HepG2 (cell line): Measurements from ENCODE around the gene SLC25A15. TPM values are rescaled to one million over a fixed set of nuclear protein-coding genes. Genes with fewer than 3 reads are reported as not detected.

Experiments used
- ATAC-seq: fragments of 200-7000 bp; cut with Tn5 transposase; 3 replicates; pipeline ENCODE4 v1.9.1; 2020; ENCODE audit warnings: mild to moderate bottlenecking, moderate library complexity
- BruUV-seq: library from RNA; stranded (reverse); fragments of 400-500 nt; replicated peaks from 2 replicates; lab custom pipeline; 2021; lab: Mats Ljungman, UMichigan
- CTCF ChIA-PET: fragments of 300-600 bp; formaldehyde crosslinking; extraction: SDS; loops from one replicate; lab custom pipeline; 2021; ENCODE audit warnings: low total read pairs, inconsistent platforms, low intra/inter-chr PET ratio; lab: Yijun Ruan, JAX
- POLR2A ChIA-PET: fragments of 350-600 bp; sonication (Branson Sonifier 250); formaldehyde crosslinking; loops from one replicate; lab custom pipeline; 2020; ENCODE audit warnings: antibody characterized with exemption, inconsistent platforms; lab: Yijun Ruan, JAX
- DNase-seq: peaks from one replicate; pipeline ENCODE4 v3.0.0-alpha.2; 2015; ENCODE audit warnings: low spot score
- FAIRE-seq: peaks from 3 replicates; lab custom pipeline; 2011; peaks lifted over from hg19 to GRCh38; lab: Jason Lieb, UNC
- H2AFZ ChIP-seq: one replicate; pipeline ENCODE4 v1.6.1; 2011; ENCODE audit warnings: low read length, inconsistent platforms
- H3K27ac ChIP-seq: fragments of 300-600 bp; 3 replicates; pipeline ENCODE4 v1.8.0; 2011; ENCODE audit warnings: mixed run types, mild to moderate bottlenecking, mixed read lengths, low read length, inconsistent platforms; ENCODE audit not compliant: insufficient read depth; ENCODE audit errors: extremely low read length
- H3K27me3 ChIP-seq, 2 experiments: fragments of 200-600 bp in 1 of 2; 2 replicates in 1 of 2; 3 replicates in 1 of 2; pipeline versions ENCODE4 v1.6.0 to v1.8.0; 2011; ENCODE audit warnings: low read length in 2 of 2, mild to moderate bottlenecking in 2 of 2, moderate library complexity in 2 of 2, inconsistent platforms in 1 of 2; ENCODE audit not compliant: insufficient read depth in 2 of 2, control insufficient read depth in 1 of 2
- H3K36me3 ChIP-seq, 2 experiments: fragments of 200-600 bp in 1 of 2; replicated peaks in 1 of 2; 2 replicates in 1 of 2; 3 replicates in 1 of 2; pipeline versions ENCODE4 v1.5.1 to v1.8.0; 2011; ENCODE audit warnings: low read length in 2 of 2, inconsistent platforms in 1 of 2; ENCODE audit not compliant: insufficient read depth in 2 of 2, control insufficient read depth in 1 of 2
- H3K4me1 ChIP-seq: 2 replicates; pipeline ENCODE4 v1.5.1; 2012; ENCODE audit warnings: low read length, inconsistent platforms; ENCODE audit not compliant: insufficient read depth
- H3K4me2 ChIP-seq: 2 replicates; pipeline ENCODE4 v1.6.0; 2011; ENCODE audit warnings: low read depth, low read length, inconsistent platforms
- H3K4me3 ChIP-seq, 3 experiments: fragments of 200-600 bp in 1 of 3; sonication (generic), shearing (Covaris generic) in 1 of 3; replicated peaks in 1 of 3; 2 replicates each; pipeline ENCODE4 v1.5.1; 2011 to 2016; ENCODE audit warnings: low read length in 3 of 3, inconsistent platforms in 2 of 3, low read depth in 2 of 3, mild to moderate bottlenecking in 2 of 3, control low read depth in 1 of 3, mixed read lengths in 1 of 3; ENCODE audit not compliant: insufficient read depth in 1 of 3
- H3K79me2 ChIP-seq: one replicate; pipeline ENCODE4 v1.6.1; 2011; ENCODE audit warnings: low read length, inconsistent platforms; ENCODE audit not compliant: insufficient read depth
- H3K9ac ChIP-seq: 2 replicates; pipeline ENCODE4 v1.6.0; 2011; ENCODE audit warnings: mild to moderate bottlenecking, low read depth, low read length, inconsistent platforms; ENCODE audit not compliant: insufficient read depth
- H3K9me3 ChIP-seq: 2 replicates; pipeline ENCODE4 v1.5.1; 2012; ENCODE audit warnings: mild to moderate bottlenecking, low read length
- H4K20me1 ChIP-seq: 2 replicates; pipeline ENCODE4 v1.6.0; 2011; ENCODE audit warnings: inconsistent platforms, mild to moderate bottlenecking, low read length, moderate library complexity; ENCODE audit not compliant: insufficient read depth
- ATF7 ChIP-seq, 2 experiments: fragments of 450-650 bp in 1 of 2; sonication (generic) in 1 of 2; formaldehyde crosslinking in 1 of 2; IDR thresholded peaks; 2 replicates each; pipeline versions ENCODE4 v1.4.0 to v1.6.1; 2016 to 2020; ENCODE audit warnings: antibody characterized with exemption in 1 of 2, mild to moderate bottlenecking in 1 of 2, missing genetic modification reagents in 1 of 2
- CREB1 ChIP-seq, 2 experiments: fragments of 450-650 bp in 1 of 2; IDR thresholded peaks; 2 replicates each; pipeline ENCODE4 v1.6.1; 2016 to 2017; ENCODE audit warnings: control low read depth in 1 of 2, mild to moderate bottlenecking in 1 of 2, missing compliant biosample characterization in 1 of 2, missing genetic modification characterization in 1 of 2
- HIC2 ChIP-seq: sonication (generic); formaldehyde crosslinking; IDR thresholded peaks from 2 replicates; pipeline ENCODE4 v1.9.0; 2022; ENCODE audit warnings: low read depth, missing genetic modification reagents
- HOXA3 ChIP-seq: sonication (generic); formaldehyde crosslinking; IDR thresholded peaks from 2 replicates; pipeline ENCODE4 v1.5.0; 2020; ENCODE audit warnings: missing genetic modification reagents
- PLSCR1 ChIP-seq: sonication (generic); formaldehyde crosslinking; IDR thresholded peaks from 2 replicates; pipeline ENCODE4 v1.5.0; 2020; ENCODE audit warnings: missing genetic modification reagents, mild to moderate bottlenecking, borderline replicate concordance
- WGBS: methylation state at CpG from one replicate; pipeline ENCODE4 v1.1.6; 2017; ENCODE audit warnings: low lambda C conversion rate; 5-methylcytosine and 5-hydroxymethylcytosine counted together
- in situ Hi-C: cut with HindIII; loops from 2 replicates; pipeline ENCODE4 v1.10.0; 2017; ENCODE audit warnings: low pct_unique_long_range_greater_than_20kb; ENCODE audit not compliant: extremely low pct_ligation_motif_present
- intact Hi-C: fragments of 100-400 bp; cut with micrococcal nuclease; formaldehyde crosslinking; loops from one replicate; pipeline ENCODE4 v1.10.0; 2022; ENCODE audit not compliant: unreplicated experiment
- polyA plus RNA-seq, 8 experiments: library from polyadenylated mRNA; depleted of rRNA in 3 of 8; stranded (reverse) in 7 of 8; unstranded in 1 of 8; fragments of >200 nt; fragmentation: Illumina TruSeq in 4 of 8; extraction: Trizol in 4 of 8; gene quantifications; 2 replicates each; pipeline versions ENCODE4 v1.2.1 to v1.2.3, GENCODE V29; 2011 to 2016; ENCODE audit warnings: low read depth in 4 of 8, missing spikeins in 1 of 8, mixed read lengths in 1 of 8; ENCODE audit not compliant: insufficient read depth in 1 of 8
- total RNA-seq, 5 experiments: library from RNA; depleted of rRNA; stranded (reverse); fragments of >200 nt; fragmentation: Illumina TruSeq; extraction: Trizol; gene quantifications; 2 replicates each; pipeline ENCODE4 v1.2.3, GENCODE V29; 2016; ENCODE audit warnings: low read depth in 1 of 5

SLC25A15 gene
- total and polyA plus RNA-seq, 2 of the 13 experiments (the other 11 are each of a cell fraction or from before 2014, with no cell fraction given), result 17.3 to 39.1 TPM

DNA sequence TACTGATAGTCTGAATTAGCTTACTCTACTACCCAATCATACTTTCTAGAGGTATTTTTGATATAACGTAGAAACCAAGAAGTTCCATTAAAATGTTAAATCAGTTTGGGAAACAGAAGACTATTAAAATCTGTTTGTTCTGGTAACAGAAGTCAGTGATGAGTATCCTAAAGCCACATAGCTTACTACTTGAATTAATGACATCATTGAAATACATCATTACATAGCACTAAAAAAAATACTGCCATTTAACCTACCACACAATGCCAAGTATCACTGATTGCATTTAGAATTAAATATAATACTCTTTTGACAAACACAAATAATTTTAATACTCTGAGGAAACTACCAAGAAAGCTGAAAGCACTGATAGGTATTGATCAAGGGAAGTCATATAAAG, 23.8 kb upstream of the SLC25A15 start:
- no TSS peak for BruUV-seq
- Histone ChIP-seq H3K27me3 (no peaks in the 10 kb centered on the region; a peak in 1 of 5 replicates), H3K4me3 (no peak overlapping the region), H3K36me3 (peaks cover 3 to 28% of the 10 kb centered on the region in 2 experiments; a peak in 4 of 5 replicates), H4K20me1 (no peaks in the 10 kb centered on the region), H3K4me1 (peaks cover 9% of the 10 kb centered on the region), H3K27ac (no peak overlapping the region), H3K79me2 (peaks cover 16% of the 10 kb centered on the region), H3K4me2 (no peak overlapping the region), H3K9me3 (no peaks in the 10 kb centered on the region), H2AFZ (no peak overlapping the region), H3K9ac (no peak overlapping the region)
- POLR2A ChIA-PET, result no interaction called here
- DNase-seq, result no peak
- FAIRE-seq, result no peak
- intact Hi-C loops (no loop called here), in situ Hi-C loops (no loop called here)
- TF ChIP-seq HOXA3 (CRISPR knock-in tag) (no peak), ATF7 (IDR thresholded peaks at IDR 0.05) (peak; percentile 82), ATF7 (CRISPR knock-in tag; IDR thresholded peaks at IDR 0.05) (no peak)
- CTCF ChIA-PET, result no interaction called here
- ATAC-seq, result no peak
- 94% methylated on average over 1 of the region's 1 CpG for whole genome bisulfite sequencing

DNA sequence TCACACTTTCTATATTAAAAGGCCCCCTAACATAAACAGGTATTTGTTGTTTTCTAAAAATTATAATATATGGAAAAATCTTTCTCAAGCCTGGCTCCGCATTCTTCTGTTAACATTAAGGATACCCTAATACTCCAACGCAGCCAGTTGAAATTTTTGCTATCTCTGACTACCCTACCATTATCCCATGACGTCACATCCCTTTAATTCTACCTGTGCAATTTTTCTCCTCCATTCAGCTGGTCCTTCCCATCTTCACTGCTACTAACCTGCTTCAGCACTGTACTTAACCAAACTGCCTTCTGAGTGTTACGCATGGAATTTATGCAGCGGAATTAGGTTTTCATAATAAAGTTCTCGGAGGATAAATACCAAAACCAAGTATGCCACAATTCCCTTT, 19.4 kb upstream of the SLC25A15 start:
- Histone ChIP-seq H4K20me1 (no peaks in the 10 kb centered on the region), H3K4me1 (peaks cover 42% of the 10 kb centered on the region), H3K4me3 (peak overlapping the region; percentile 86 to 97 (median 94); a peak in 5 of 6 replicates), H3K79me2 (peaks cover 17% of the 10 kb centered on the region), H3K4me2 (peak overlapping the region; percentile 93), H3K27ac (no peak overlapping the region), H3K9ac (peak overlapping the region; percentile 92), H2AFZ (no peak overlapping the region), H3K27me3 (no peaks in the 10 kb centered on the region; a peak in 1 of 5 replicates), H3K9me3 (no peaks in the 10 kb centered on the region), H3K36me3 (peaks cover 0 to 13% of the 10 kb centered on the region in 2 experiments; a peak in 2 of 5 replicates)
- no peak for DNase-seq
- POLR2A ChIA-PET, result interaction anchor here (0.8 kb wide), 1 partner anchor 151 kb away, joined by 3 read pairs; no protein-coding TSS in a partner anchor
- intact Hi-C loops (loop anchor here (2.0 to 5.0 kb wide), 2 partner anchors 17 to 103 kb away; partner anchors contain the start of gene FOXO1), in situ Hi-C loops (loop anchor here (10.0 kb wide), 1 partner anchor 235 kb away; no protein-coding TSS in a partner anchor)
- TF ChIP-seq ATF7 (IDR thresholded peaks at IDR 0.05), result peak; percentile 90
- no peak for TF ChIP-seq ATF7 (CRISPR knock-in tag; IDR thresholded peaks at IDR 0.05)
- no peak for TF ChIP-seq HIC2 (CRISPR knock-in tag)
- TF ChIP-seq CREB1 (IDR thresholded peaks at IDR 0.05), result peak; percentile 94
- TF ChIP-seq CREB1 (CRISPR knock-in tag; IDR thresholded peaks at IDR 0.05), result no peak
- TF ChIP-seq PLSCR1 (CRISPR knock-in tag), result no peak
- CTCF ChIA-PET, result no interaction called here
- no peak for ATAC-seq
- no TSS peak for BruUV-seq
- WGBS, result 65% methylated on average over 6 of the region's 6 CpGs
- FAIRE-seq, result no peak
